H1 (cell line): ENCODE results near the gene MS4A15. TPM values are rescaled to one million over a fixed set of nuclear protein-coding genes. Genes with fewer than 3 reads are reported as not detected.

ENCODE experiments used
- CTCF ChIA-PET: fragments of 300-600 bp; sonication (Branson Sonifier 250); formaldehyde crosslinking; loops from one replicate; lab custom pipeline; 2021; ENCODE audit not compliant: partially characterized antibody; lab: Charles Lee
- POLR2A ChIA-PET: fragments of 300-600 bp; sonication (Branson Sonifier 250); formaldehyde crosslinking; loops from one replicate; lab custom pipeline; 2021; ENCODE audit warnings: inconsistent platforms; ENCODE audit not compliant: partially characterized antibody; lab: Charles Lee
- DNase-seq, 2 experiments: peaks; one replicate each; pipeline versions ENCODE4 v3.0.0 to v3.0.0-alpha.2; 2010 to 2022; ENCODE audit warnings: low spot score in 2 of 2, low read depth in 1 of 2, mixed read lengths in 1 of 2
- FAIRE-seq: peaks from 2 replicates; lab custom pipeline; 2011; peaks lifted over from hg19 to GRCh38; lab: Jason Lieb, UNC
- H2AFZ ChIP-seq: 2 replicates; pipeline ENCODE4 v1.8.1; 2012; ENCODE audit warnings: low read length, inconsistent platforms
- H2AK5ac ChIP-seq: 2 replicates; pipeline ENCODE4 v1.6.1; 2013; ENCODE audit warnings: low read depth, low read length
- H2BK120ac ChIP-seq: replicated peaks from 2 replicates; pipeline ENCODE3; 2013; ENCODE audit warnings: low read depth, low read length, inconsistent platforms
- H2BK12ac ChIP-seq: 2 replicates; pipeline ENCODE4 v1.6.1; 2013; ENCODE audit warnings: low read depth, low read length
- H2BK15ac ChIP-seq: 2 replicates; pipeline ENCODE4 v1.6.1; 2013; ENCODE audit warnings: low read length
- H2BK20ac ChIP-seq: 2 replicates; pipeline ENCODE4 v1.6.1; 2013; ENCODE audit warnings: low read length
- H2BK5ac ChIP-seq: 2 replicates; pipeline ENCODE4 v1.6.1; 2013; ENCODE audit warnings: low read depth, low read length
- H3K14ac ChIP-seq: 2 replicates; pipeline ENCODE4 v1.6.1; 2013; ENCODE audit warnings: inconsistent platforms; ENCODE audit not compliant: insufficient read length
- H3K18ac ChIP-seq: 2 replicates; pipeline ENCODE4 v1.6.1; 2013; ENCODE audit warnings: low read length; ENCODE audit errors: extremely low read depth
- H3K23ac ChIP-seq: 2 replicates; pipeline ENCODE4 v1.6.1; 2013; ENCODE audit warnings: inconsistent platforms; ENCODE audit not compliant: insufficient read length
- H3K23me2 ChIP-seq: 2 replicates; pipeline ENCODE4 v1.6.1; 2013; ENCODE audit warnings: low read depth, low read length
- H3K27ac ChIP-seq: 2 replicates; pipeline ENCODE4 v1.6.1; 2011; ENCODE audit warnings: low read depth, low read length, inconsistent platforms
- H3K27me3 ChIP-seq, 4 experiments: replicated peaks in 1 of 4; 1 replicate in 1 of 4; 2 replicates in 3 of 4; pipeline versions ENCODE4 v1.6.1 to v1.8.1; 2011 to 2013; ENCODE audit warnings: low read length in 3 of 4, mild to moderate bottlenecking in 3 of 4, inconsistent platforms in 2 of 4, mixed read lengths in 2 of 4, moderate library complexity in 1 of 4; ENCODE audit not compliant: control insufficient read depth in 3 of 4, insufficient read depth in 3 of 4; ENCODE audit errors: extremely low read depth in 1 of 4
- H3K36me3 ChIP-seq, 4 experiments: 2 replicates each; pipeline versions ENCODE4 v1.6.1 to v1.8.1; 2011 to 2013; ENCODE audit warnings: mild to moderate bottlenecking in 4 of 4, low read length in 3 of 4, moderate library complexity in 2 of 4, control low read depth in 1 of 4, inconsistent platforms in 1 of 4; ENCODE audit not compliant: insufficient read depth in 4 of 4, control insufficient read depth in 2 of 4
- H3K4ac ChIP-seq: replicated peaks from 2 replicates; pipeline ENCODE3; 2013; ENCODE audit warnings: low read length, low read depth, mixed read lengths, inconsistent platforms; ENCODE audit not compliant: insufficient read length
- H3K4me1 ChIP-seq, 4 experiments: replicated peaks in 1 of 4; 1 replicate in 1 of 4; 2 replicates in 3 of 4; pipeline versions ENCODE4 v1.6.1 to v1.8.1; 2011 to 2013; ENCODE audit warnings: low read length in 3 of 4, inconsistent platforms in 2 of 4, mixed read lengths in 1 of 4; ENCODE audit not compliant: insufficient read depth in 4 of 4, control insufficient read depth in 3 of 4
- H3K4me2 ChIP-seq, 2 experiments: 2 replicates each; pipeline versions ENCODE4 v1.6.1 to v1.8.1; 2011 to 2013; ENCODE audit warnings: low read depth in 2 of 2, low read length in 2 of 2, control low read depth in 1 of 2, inconsistent platforms in 1 of 2, mild to moderate bottlenecking in 1 of 2; ENCODE audit not compliant: insufficient read depth in 1 of 2
- H3K4me3 ChIP-seq, 4 experiments: fragments of 200-600, 300-600 bp in 1 of 4; sonication (generic), shearing (Covaris generic), sonication (Bioruptor Twin) in 1 of 4; 2 replicates each; pipeline versions ENCODE4 v1.5.1 to v1.8.1; 2011 to 2016; ENCODE audit warnings: low read length in 4 of 4, low read depth in 3 of 4, control low read depth in 2 of 4, inconsistent platforms in 2 of 4, mild to moderate bottlenecking in 2 of 4, mixed read lengths in 1 of 4, moderate library complexity in 1 of 4; ENCODE audit not compliant: insufficient read depth in 2 of 4; ENCODE audit errors: extremely low read depth in 1 of 4
- H3K56ac ChIP-seq: replicated peaks from 2 replicates; pipeline ENCODE3; 2013; ENCODE audit warnings: low read depth, mild to moderate bottlenecking, mixed read lengths, low read length, inconsistent platforms; ENCODE audit not compliant: insufficient read length
- H3K79me1 ChIP-seq: 2 replicates; pipeline ENCODE4 v1.6.1; 2013; ENCODE audit warnings: low read depth, low read length, control low read depth
- H3K79me2 ChIP-seq, 2 experiments: 2 replicates each; pipeline versions ENCODE4 v1.6.1 to v1.8.1; 2012 to 2013; ENCODE audit warnings: low read length in 2 of 2, mild to moderate bottlenecking in 2 of 2, inconsistent platforms in 1 of 2; ENCODE audit not compliant: insufficient read depth in 2 of 2, control insufficient read depth in 1 of 2
- H3K9ac ChIP-seq, 4 experiments: replicated peaks in 1 of 4; 1 replicate in 1 of 4; 2 replicates in 3 of 4; pipeline versions ENCODE4 v1.6.1 to v1.8.1; 2011 to 2013; ENCODE audit warnings: low read depth in 3 of 4, low read length in 3 of 4, control low read depth in 2 of 4, mild to moderate bottlenecking in 2 of 4, moderate library complexity in 2 of 4, inconsistent platforms in 1 of 4; ENCODE audit errors: extremely low read depth in 1 of 4
- H3K9me3 ChIP-seq, 2 experiments: 2 replicates each; pipeline versions ENCODE4 v1.6.1 to v1.8.1; 2012 to 2013; ENCODE audit warnings: mild to moderate bottlenecking in 2 of 2, moderate library complexity in 2 of 2, control low read depth in 1 of 2, inconsistent platforms in 1 of 2, low read depth in 1 of 2, low read length in 1 of 2, mixed read lengths in 1 of 2; ENCODE audit not compliant: insufficient read depth in 2 of 2
- H4K20me1 ChIP-seq, 2 experiments: replicated peaks in 1 of 2; 2 replicates each; pipeline versions ENCODE3 to v1.8.1; 2011 to 2013; ENCODE audit warnings: inconsistent platforms in 2 of 2, low read length in 2 of 2, mild to moderate bottlenecking in 1 of 2; ENCODE audit not compliant: insufficient read depth in 2 of 2, control insufficient read depth in 1 of 2
- H4K5ac ChIP-seq: 2 replicates; pipeline ENCODE4 v1.6.1; 2013; ENCODE audit warnings: low read length, low read depth, mixed read lengths, inconsistent platforms; ENCODE audit not compliant: insufficient read length
- H4K8ac ChIP-seq: 2 replicates; pipeline ENCODE4 v1.8.0; 2013; ENCODE audit warnings: mild to moderate bottlenecking, moderate library complexity, low read length, inconsistent platforms; ENCODE audit not compliant: insufficient read depth; ENCODE audit errors: extremely low read depth
- H4K91ac ChIP-seq: replicated peaks from 2 replicates; pipeline ENCODE3; 2013; ENCODE audit warnings: low read length, mixed read lengths, inconsistent platforms; ENCODE audit not compliant: insufficient read length
- CTCF ChIP-seq, 3 experiments: IDR thresholded peaks; 1 replicate in 2 of 3; 2 replicates in 1 of 3; pipeline versions ENCODE4 v1.5.1 to v1.6.1; 2011; ENCODE audit warnings: low read length in 3 of 3, mild to moderate bottlenecking in 3 of 3, inconsistent platforms in 2 of 3, low read depth in 1 of 3, moderate library complexity in 1 of 3; ENCODE audit not compliant: insufficient read depth in 1 of 3; ENCODE audit errors: control extremely low read depth in 1 of 3
- RNF2 ChIP-seq: fragments of 200-900, 300-1000 bp; sonication (generic); IDR thresholded peaks from 2 replicates; pipeline ENCODE4 v1.7.1; 2016; ENCODE audit warnings: borderline replicate concordance, low read depth, mild to moderate bottlenecking, antibody characterized with exemption, low read length; ENCODE audit not compliant: poor library complexity, severe bottlenecking; ENCODE audit errors: missing control alignments
- WGBS, 2 experiments: shearing (Covaris generic) in 1 of 2; methylation state at CpG; one replicate each; pipeline versions ENCODE4 v1.1.6 to v1.1.7; 2013 to 2015; ENCODE audit warnings: low lambda C conversion rate in 2 of 2, mixed read lengths in 2 of 2, inconsistent platforms in 1 of 2, low coverage in 1 of 2, missing lambda C conversion rate in 1 of 2; ENCODE audit not compliant: insufficient replicate concordance in 2 of 2, insufficient coverage in 1 of 2, insufficient read length in 1 of 2; ENCODE audit errors: extremely low coverage in 1 of 2, missing lambda C conversion rate in 1 of 2; 5-methylcytosine and 5-hydroxymethylcytosine counted together
- polyA plus RNA-seq, 7 experiments: library from polyadenylated mRNA; depleted of rRNA in 3 of 7; stranded (reverse) in 5 of 7; unstranded in 2 of 7; fragments of >200 nt in 5 of 7; fragments of 200-250 nt in 2 of 7; gene quantifications; 1 replicate in 5 of 7; 2 replicates in 1 of 7; 4 replicates in 1 of 7; pipeline versions ENCODE4 v1.2.1 to v1.2.3, GENCODE V29; 2011 to 2013; ENCODE audit warnings: missing spikeins in 2 of 7, mixed read lengths in 2 of 7
- total RNA-seq: library from RNA; stranded (reverse); fragmentation: NEBNext Ultra II Directional; extraction: Animal tissue kit (Norgen Biotek cat#: 25700); gene quantifications from 2 replicates; pipeline ENCODE4 v1.2.1, GENCODE V29; 2021

Gene MS4A15
- total and polyA plus RNA-seq, 2 of the 8 experiments (the other 6 are each of a cell fraction or from before 2014, with no cell fraction given): 0.15 to 0.17 TPM

- Histone ChIP-seq H3K23me2 (no peaks in the 10 kb centered on the region), H3K27ac (no peak overlapping the region), H3K18ac (no peak overlapping the region), H3K4ac (no peak overlapping the region), H2BK15ac (no peak overlapping the region), H3K9me3 (no peaks in the 10 kb centered on the region), H4K5ac (no peak overlapping the region), H2BK5ac (no peak overlapping the region), H2BK120ac (no peak overlapping the region), H2AFZ (no peak overlapping the region), H3K14ac (no peak overlapping the region), H3K23ac (no peak overlapping the region), H2AK5ac (no peak overlapping the region), H3K4me1 (no peaks in the 10 kb centered on the region), H3K36me3 (no peaks in the 10 kb centered on the region), H3K9ac (no peak overlapping the region), H4K8ac (no peak overlapping the region), H3K27me3 (peaks cover 0 to 3% (median 0%) of the 10 kb centered on the region in 4 experiments; a peak in 1 of 7 replicates), H4K20me1 (no peaks in the 10 kb centered on the region), H4K91ac (no peak overlapping the region), H3K4me2 (no peak overlapping the region), H3K79me2 (no peaks in the 10 kb centered on the region), H2BK12ac (no peak overlapping the region), H3K79me1 (no peaks in the 10 kb centered on the region), H3K4me3 (no peak overlapping the region), H3K56ac (no peak overlapping the region), H2BK20ac (no peak overlapping the region)
- FAIRE-seq (no peak), DNase-seq (no peak)
- POLR2A ChIA-PET: no interaction called here
- 94% methylated on average over 10 of the region's 10 CpGs; no CpG with 5 or more reads in 1 of the 2 experiments for WGBS, 2 experiments
- CTCF ChIA-PET: interaction anchor here (1.5 to 3.5 kb wide), 3 partner anchors 30 to 87 kb away, joined by 4 to 11 read pairs (median 10); no protein-coding TSS in a partner anchor
- TF ChIP-seq CTCF (IDR thresholded peaks at IDR 0.05; ENCODE audit: control extremely low read depth in 1 of 3, insufficient read depth in 1 of 3, low read depth in 1 of 3, low read length in 3 of 3) (peak in 1 of 3 experiments; percentile 3; a peak in 1 of 4 replicates), RNF2 (no peak)
Measured at GRCh38 chr11:60801194-60801593, 44.5 kb downstream of the MS4A15 start.
